NCI-H1417 treated with DMSO at 0.1 percent for 48 hours (cell line): Measurements from ENCODE around the gene MYO5B.

Source experiments
- DNase-seq: peaks from one replicate; lab custom pipeline; 2025; lab: John Stamatoyannopoulos, UW

The MYO5B gene

GRCh38 chr18:50188652-50189051 is 6.3 kb downstream of the MYO5B start:
- no peak for DNase-seq

DNA sequence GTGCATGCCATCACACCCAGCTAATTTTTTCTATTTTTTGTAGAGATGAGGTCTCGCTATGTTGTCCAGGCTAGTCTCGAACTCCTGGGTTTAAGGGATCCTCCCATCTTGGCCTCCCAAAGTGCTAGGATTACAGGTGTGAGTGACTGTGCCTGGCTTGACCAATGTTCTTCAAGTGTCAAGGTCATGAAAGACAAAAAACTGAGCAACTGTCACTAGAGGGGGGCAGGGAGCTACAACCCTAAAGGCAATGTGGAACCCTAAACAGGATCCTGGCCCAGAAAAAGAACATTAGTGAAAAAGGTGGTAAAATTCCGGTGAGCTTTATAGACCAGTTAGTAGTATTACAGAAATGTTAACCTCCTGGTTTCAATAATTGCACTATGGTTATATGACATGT is 7.3 kb downstream of the MYO5B start:
- DNase-seq = no peak

GRCh38 chr18:50186385-50186784 is 8.6 kb downstream of the MYO5B start:
- DNase-seq = no peak

GRCh38 chr18:50183556-50183955 is 11.4 kb downstream of the MYO5B start:
- DNase-seq = no peak

DNA sequence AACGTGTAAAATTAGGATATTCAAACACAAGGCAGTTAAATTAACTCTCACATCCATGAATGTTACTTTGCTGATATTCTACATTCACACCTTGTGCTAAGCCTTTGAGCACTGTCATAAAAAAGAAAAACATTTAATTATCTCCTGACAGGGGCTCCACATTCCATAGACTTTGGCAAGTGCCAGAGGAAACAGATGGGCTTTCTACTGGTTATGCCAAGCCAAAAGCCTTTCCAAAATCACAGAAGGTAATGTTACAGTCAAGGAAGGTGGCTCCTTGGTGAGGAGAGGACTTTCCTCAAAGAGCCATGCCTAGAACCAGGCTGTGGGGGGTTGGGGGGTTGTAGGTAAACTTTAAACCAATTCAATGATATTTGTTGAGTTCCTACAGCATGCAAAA is 12.4 kb downstream of the MYO5B start:
- no peak for DNase-seq

GRCh38 chr18:50181590-50181989 is 13.4 kb downstream of the MYO5B start:
- DNase-seq = no peak

DNA sequence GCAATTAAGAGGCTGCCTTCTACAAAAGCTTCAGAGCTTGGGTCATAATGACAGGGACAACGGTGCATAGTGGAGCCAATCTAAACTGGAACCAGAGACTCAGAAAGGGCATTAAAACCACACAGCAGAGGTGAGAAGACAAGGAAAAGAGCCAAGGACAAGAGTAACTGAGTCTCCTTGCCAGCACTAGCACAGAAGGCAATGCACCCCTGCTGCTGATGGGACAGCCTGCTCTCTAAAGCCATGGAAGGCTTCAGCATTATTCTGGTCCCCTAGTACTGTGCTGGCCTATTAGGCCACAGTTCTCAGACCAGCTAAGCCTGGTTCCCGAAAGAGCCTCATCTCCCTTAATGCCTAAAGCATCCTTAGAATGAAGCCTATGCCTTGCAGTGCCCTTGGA is 15.5 kb downstream of the MYO5B start:
- no peak for DNase-seq

GRCh38 chr18:50177294-50177992 is 17.5 kb downstream of the MYO5B start:
- DNase-seq = no peak

GRCh38 chr18:50172367-50172766 is 22.6 kb downstream of the MYO5B start:
- DNase-seq = no peak

DNA sequence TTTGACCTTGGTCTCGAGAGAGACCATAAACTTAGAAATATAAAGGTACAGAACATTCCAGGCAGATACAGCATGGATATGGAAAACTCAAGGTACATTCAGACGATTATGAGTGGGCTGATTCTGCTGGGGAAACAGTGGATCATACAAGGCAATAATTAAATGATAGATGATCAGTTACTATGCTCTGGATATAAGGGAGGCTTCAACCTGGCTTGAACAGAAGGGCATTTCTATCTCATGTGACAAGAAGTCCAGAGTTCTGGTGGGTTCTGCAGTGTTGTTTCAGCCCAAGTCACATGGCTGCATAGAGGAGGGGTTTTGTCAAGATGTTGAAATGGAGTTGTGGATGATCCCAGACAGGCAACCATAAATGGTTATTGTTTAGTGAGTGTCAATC is 23.5 kb downstream of the MYO5B start:
- no peak for DNase-seq

DNA sequence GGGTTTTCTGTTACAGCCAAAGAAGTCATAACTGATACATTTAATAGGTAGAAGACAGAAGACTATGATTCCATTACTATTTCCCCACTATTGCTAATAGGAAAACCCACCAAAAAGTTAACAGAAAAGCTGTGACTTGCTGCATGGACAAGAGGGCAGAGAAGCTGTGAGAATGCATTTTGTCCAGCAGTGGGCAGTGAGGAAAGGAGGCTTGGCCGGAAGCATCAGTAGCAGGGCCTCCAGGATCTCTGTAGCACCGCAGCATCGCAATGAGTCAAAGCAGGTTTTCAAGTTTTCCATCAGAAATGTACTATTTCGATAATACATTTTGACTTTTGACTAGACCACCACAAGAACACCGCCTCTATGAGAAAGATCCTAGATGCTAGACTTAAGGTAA is 24.9 kb downstream of the MYO5B start:
- no peak for DNase-seq

- DNase-seq = no peak
Observed at GRCh38 chr18:50169149-50169548, 25.8 kb downstream of the MYO5B start.

DNA sequence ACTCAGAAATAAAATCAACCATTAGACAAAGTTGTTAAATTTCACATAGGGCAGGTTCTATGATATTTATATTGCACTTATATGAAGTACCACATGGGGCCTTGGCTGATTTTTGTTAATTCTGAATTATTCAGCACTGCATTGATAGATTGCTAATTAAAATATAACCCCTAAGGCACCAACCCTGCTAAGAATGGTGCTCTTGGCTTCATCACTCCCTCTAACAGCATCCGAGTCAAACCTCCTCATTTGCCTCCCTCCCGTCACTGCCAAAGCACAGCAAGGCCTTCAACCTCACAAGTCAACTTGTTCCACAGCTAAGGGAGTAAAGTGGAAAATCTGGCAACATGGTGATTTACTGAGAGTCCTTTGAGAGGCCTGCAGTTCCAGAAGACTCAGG is 27.0 kb downstream of the MYO5B start:
- DNase-seq = no peak

- DNase-seq = no peak
Observed at GRCh38 chr18:50166901-50167300, 28.0 kb downstream of the MYO5B start.

DNA sequence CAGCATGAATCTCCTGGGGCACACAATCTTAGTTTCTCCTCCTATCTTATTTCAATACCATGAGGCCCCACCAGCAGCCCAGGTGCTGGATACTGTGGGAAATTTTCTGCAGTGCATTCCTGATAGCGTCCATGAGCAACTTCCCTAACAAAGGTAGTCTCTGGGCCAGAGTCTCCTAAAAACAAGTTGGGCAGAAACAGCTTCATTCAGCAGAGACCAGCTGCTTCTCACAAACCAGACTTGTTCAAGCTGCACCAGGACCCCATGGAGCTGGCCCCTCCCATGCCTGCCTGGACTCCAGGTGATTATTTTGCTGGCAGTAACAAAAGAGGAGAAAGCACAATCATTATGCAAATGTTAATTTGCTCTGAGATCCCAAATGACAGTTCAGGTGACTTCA is 31.4 kb downstream of the MYO5B start:
- no peak for DNase-seq

DNA sequence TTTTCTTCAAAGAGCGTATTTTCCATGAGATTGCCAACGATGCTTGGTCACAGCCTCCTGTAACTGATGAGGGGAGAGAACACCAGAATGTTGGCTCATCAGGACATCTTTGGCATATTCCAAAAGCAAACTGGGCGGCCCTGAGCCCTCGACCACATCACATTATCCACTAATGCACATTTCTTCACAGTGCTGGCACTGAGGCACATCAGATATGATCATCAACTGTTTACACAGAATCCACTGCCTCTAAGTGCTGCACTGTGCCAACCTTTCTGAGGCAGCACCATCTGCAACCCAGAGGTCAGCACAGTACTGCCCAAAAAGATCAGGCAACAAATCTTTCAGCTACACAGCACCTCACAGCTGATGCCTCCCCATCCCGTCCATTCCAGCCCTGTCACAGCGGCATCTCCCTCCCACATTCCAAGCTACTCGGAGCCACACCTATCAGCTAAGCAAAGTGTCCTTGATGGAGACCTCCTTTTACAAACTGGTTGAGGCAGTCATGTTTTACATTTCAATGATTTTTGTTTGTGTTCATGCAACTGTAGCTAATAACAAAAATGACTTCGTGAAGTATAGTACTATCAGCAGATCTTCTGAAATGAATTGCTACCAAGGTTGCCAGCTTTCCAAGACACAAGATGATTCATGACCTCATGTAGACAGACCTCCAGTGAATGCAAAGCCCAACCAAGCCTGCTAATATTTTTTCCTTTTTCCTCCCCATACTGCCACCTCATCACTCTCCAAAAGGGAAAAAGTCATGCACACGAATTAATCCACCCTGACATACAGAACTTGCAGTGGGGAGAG is 32.3 kb downstream of the MYO5B start:
- DNase-seq = no peak

- DNase-seq = no peak
Observed at GRCh38 chr18:50161597-50162205, 33.2 kb downstream of the MYO5B start.

GRCh38 chr18:50159654-50160046 is 35.3 kb downstream of the MYO5B start:
- DNase-seq = no peak

DNA sequence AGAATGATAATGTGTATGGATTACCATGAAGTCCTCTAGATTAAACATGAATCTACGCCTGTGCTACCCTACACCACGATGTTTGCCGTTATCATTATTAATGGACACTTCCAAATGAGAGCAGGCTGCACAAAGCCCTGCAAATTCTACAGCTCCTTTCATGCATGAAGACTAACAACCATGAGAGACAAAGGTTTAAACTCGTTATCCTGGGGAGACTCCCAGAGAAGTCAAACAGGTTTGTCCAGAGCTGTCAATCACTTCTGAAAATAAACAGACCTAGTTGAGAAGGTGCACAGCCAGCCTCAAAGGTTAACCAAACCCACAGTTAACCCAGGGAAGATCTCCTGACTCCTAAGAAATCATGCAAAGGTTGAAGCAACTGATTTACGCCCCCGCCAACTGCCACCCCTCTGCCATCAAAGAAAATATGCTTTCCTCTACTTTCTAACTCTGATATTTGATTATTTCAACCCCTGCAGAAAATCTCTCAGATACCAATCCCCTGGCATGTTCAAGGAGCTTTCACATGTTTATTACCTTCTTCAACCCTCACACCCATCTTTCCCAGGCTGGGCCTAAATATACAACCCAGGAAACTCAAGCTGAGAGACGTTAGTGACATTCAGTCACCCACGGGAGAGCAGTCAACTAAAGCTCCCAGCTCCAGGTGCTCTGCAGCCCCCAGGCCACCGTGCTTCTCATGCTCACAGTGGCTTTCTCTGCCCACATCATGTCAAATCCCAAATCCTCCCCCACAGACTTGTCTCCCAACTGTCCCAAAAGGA is 35.9 kb downstream of the MYO5B start:
- peak; percentile 95 for DNase-seq

DNA sequence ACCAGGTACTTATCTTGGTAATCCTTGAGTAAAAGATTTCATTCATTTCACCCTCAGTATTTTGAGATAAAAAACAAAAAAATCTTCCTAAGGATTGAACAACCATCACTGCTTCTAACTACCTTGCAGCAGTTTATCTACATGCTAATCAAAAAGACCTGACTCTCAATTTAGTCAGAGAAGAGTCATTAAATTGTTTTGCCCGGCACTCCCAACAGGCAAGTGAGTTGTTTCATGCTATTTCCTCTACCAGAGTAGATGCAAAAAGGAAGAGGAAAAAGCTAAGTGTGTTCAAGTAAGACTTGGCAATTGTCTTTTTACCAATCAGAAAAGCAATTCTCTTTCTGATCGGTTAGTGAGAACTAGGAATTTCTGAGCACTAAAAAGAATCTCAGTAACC is 39.5 kb downstream of the MYO5B start:
- DNase-seq = no peak

DNA sequence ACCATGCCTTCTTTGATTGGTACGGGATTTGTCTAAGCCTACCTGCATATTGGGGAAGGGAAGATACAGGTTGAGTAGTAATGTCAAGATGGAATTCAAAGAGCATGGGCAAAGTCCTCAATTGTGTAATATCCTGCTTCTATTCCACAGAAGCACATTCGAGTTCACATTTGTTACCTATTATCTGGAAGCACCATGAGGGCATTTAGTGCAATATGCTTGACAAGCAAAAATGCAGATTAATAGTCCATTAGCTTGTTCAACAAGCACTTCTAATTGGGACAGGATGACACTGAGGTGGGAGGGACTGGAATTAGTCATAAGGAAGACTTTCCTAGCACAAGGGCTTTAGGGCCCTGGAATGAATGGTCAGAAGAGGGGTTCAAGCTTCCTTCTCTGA is 40.5 kb downstream of the MYO5B start:
- DNase-seq = no peak

- no peak for DNase-seq
Observed at GRCh38 chr18:50152900-50153299, 42.0 kb downstream of the MYO5B start.
